Adrenal gland (tissue), 12 donors: ENCODE results near the gene WDCP. TPM values are rescaled to one million over a fixed set of nuclear protein-coding genes. Genes with fewer than 3 reads are reported as not detected.
A peak's percentile ranks its signal among the peaks of the same experiment; 100 is the strongest.

Source experiments
- DNase-seq, 7 donors: peaks; one replicate each; pipeline ENCODE4 v3.0.0-alpha.2; 2019 to 2020
- H3K27ac ChIP-seq, 5 donors: fragments of 200-600 bp; sonication (generic) in 4 of 5; 1 replicate in 3 of 5; 2 replicates in 2 of 5; pipeline versions ENCODE4 v1.5.1 to v1.8.0; 2016 to 2020; ENCODE audit warnings: mild to moderate bottlenecking in 1 of 5
- H3K27me3 ChIP-seq: fragments of 200-600 bp; 2 replicates; pipeline ENCODE4 v1.8.0; 2021
- H3K36me3 ChIP-seq, 2 donors: fragments of 200-600 bp; replicated peaks in 1 of 2; 1 replicate in 1 of 2; 2 replicates in 1 of 2; pipeline versions ENCODE4 v1.5.1 to v1.8.0; 2018 to 2022
- H3K4me1 ChIP-seq, 2 donors: fragments of 200-600 bp; replicated peaks in 1 of 2; 1 replicate in 1 of 2; 2 replicates in 1 of 2; pipeline versions ENCODE4 v1.5.1 to v1.8.0; 2018 to 2021
- H3K4me3 ChIP-seq, 4 donors: fragments of 200-600 bp; sonication (generic) in 3 of 4; one replicate each; pipeline ENCODE4 v1.5.1; 2016 to 2018
- H3K9me3 ChIP-seq, 3 donors: fragments of 200-600 bp; sonication (generic) in 1 of 3; replicated peaks in 1 of 3; 1 replicate in 2 of 3; 2 replicates in 1 of 3; pipeline versions ENCODE4 v1.5.1 to v1.8.0; 2016 to 2021
- CTCF ChIP-seq, 6 experiments: fragments of 450-650 bp in 4 of 6; fragments of 200-600 bp in 2 of 6; sonication (generic) in 1 of 6; IDR thresholded peaks; 1 replicate in 5 of 6; 2 replicates in 1 of 6; pipeline versions ENCODE4 v1.5.1 to v1.8.0; 2016 to 2021; ENCODE audit warnings: antibody characterized with exemption in 6 of 6, mild to moderate bottlenecking in 2 of 6, moderate library complexity in 1 of 6
- POLR2A ChIP-seq, 2 donors: fragments of 450-650 bp; IDR thresholded peaks; one replicate each; pipeline ENCODE4 v1.6.1; 2017; ENCODE audit warnings: antibody characterized with exemption in 2 of 2, mild to moderate bottlenecking in 2 of 2, moderate library complexity in 1 of 2
- WGBS, 4 donors: extraction: QIAGEN DNeasy Blood & Tissue Kit in 2 of 4; methylation state at CpG; one replicate each; pipeline versions ENCODE4 v1.1.5 to v1.1.7; 2013 to 2017; 5-methylcytosine and 5-hydroxymethylcytosine counted together
- intact Hi-C, 2 donors: fragments of 100-400 bp; cut with DNase I; formaldehyde crosslinking; loops; one replicate each; pipeline versions ENCODE4 v1.14.1 to v1.15.0; 2022 to 2023
- polyA plus RNA-seq, 3 donors: library from polyadenylated mRNA; stranded (reverse); fragments of 200-250 nt in 2 of 3; fragments of 350-450 nt in 1 of 3; fragmentation: Illumina TruSeq in 1 of 3; extraction: RNeasy Lipid Tissue Mini Kit (QIAGEN cat#74804) in 1 of 3; gene quantifications; one replicate each; pipeline ENCODE4 v1.2.3, GENCODE V29; 2013 to 2014
- total RNA-seq, 9 donors: library from RNA; depleted of rRNA in 4 of 9; stranded (reverse); fragments of >200 nt in 4 of 9; fragments of 120-200 nt in 1 of 9; fragmentation: NEBNext Ultra II Directional in 1 of 9; extraction: Animal tissue kit (Norgen Biotek cat#: 25700) in 1 of 9; gene quantifications; one replicate each; pipeline versions ENCODE4 v1.1.0 to v1.2.4, GENCODE V29; 2013 to 2023
- donor health status: healthy with polysubstance abuse.
- donor health status: Bipolar disorder and iron deficiency.
- donor health status: DM: yes; HTN: yes; CAD: no.
- donor health status: DM: no; HTN: no; CAD: no.
- donor health status: DM: no; HTN: no; CAD: no.
- donor health status: DM: yes; HTN: yes; CAD: no.

WDCP gene
- total and polyA plus RNA-seq, 12 donors = 1.9 to 18.0 (median 11.0) TPM

- Histone ChIP-seq H3K36me3 (peaks cover 0 to 28% of the 10 kb centered on the region in 2 donors), H3K27ac (peak overlapping the region; percentile 68 to 96 (median 84)), H3K4me1 (peaks cover 14 to 20% of the 10 kb centered on the region in 2 donors), H3K4me3 (peak overlapping the region in 3 of 4 donors; percentile 42 to 90 (median 66)), H3K9me3 (no peaks in the 10 kb centered on the region), H3K27me3 (no peaks in the 10 kb centered on the region)
- 5 to 13% (median 8%) methylated on average over 8 to 9 of the region's 9 CpGs for WGBS, 4 donors
- intact Hi-C loops = loop anchor here (5.0 to 10.0 kb wide), 2 partner anchors 150 to 153 kb away; partner anchors contain the start of gene ATAD2B (in 2 of the 2)
- TF ChIP-seq CTCF (IDR thresholded peaks at IDR 0.05) (no peak), POLR2A (IDR thresholded peaks at IDR 0.05) (no peak)
- DNase-seq = no peak
Measured at GRCh38 chr2:24077535-24077877, 30.3 kb upstream of the WDCP start.

GRCh38 chr2:24076849-24077534 lies 29.8 kb upstream of the WDCP start:
- peak in 3 of 7 donors; percentile 31 to 47 (median 45) for DNase-seq
- TF ChIP-seq CTCF (IDR thresholded peaks at IDR 0.05) (no peak), POLR2A (IDR thresholded peaks at IDR 0.05) (peak in 1 of 2 donors; percentile 3)
- Histone ChIP-seq H3K36me3 (peaks cover 0 to 27% of the 10 kb centered on the region in 2 donors), H3K4me3 (peak overlapping the region; percentile 28 to 90 (median 54)), H3K9me3 (no peaks in the 10 kb centered on the region), H3K27ac (peak overlapping the region; percentile 68 to 96 (median 84)), H3K27me3 (no peaks in the 10 kb centered on the region), H3K4me1 (peaks cover 14 to 20% of the 10 kb centered on the region in 2 donors)
- 1 to 3% (median 2%) methylated on average over 26 to 41 of the region's 41 CpGs for WGBS, 4 donors
- intact Hi-C loops = loop anchor here (5.0 to 10.0 kb wide), 2 partner anchors 150 to 152 kb away; partner anchors contain the start of gene ATAD2B (in 2 of the 2)

- peak within 1 kb of the TSS; percentile 68 to 96 (median 84) for H3K27ac ChIP-seq
Measured at GRCh38 chr2:24075915-24076848, 29.0 kb upstream of the WDCP start, which contains the start of gene SF3B6. Gene SF3B6 (minus strand): TSS chr2:24076326. CDS start chr2:24076229, 97 bp downstream.

More at GRCh38 chr2:24075915-24076848, 29.0 kb upstream of the WDCP start, which contains the start of gene SF3B6:
- WGBS, 4 donors = 0 to 1% (median 0%) methylated on average over 31 to 64 of the region's 64 CpGs
- H3K27me3 ChIP-seq = no peaks in the 10 kb centered on the region
- no peaks in the 10 kb centered on the region for H3K9me3 ChIP-seq
- peak; percentile 98 to 100 (median 99) for DNase-seq
- H3K36me3 ChIP-seq = peaks cover 0 to 23% of the 10 kb centered on the region in 2 donors
- peaks cover 14 to 20% of the 10 kb centered on the region in 2 donors for H3K4me1 ChIP-seq
- peak within 1 kb of the TSS; percentile 28 to 90 (median 58) for H3K4me3 ChIP-seq
- intact Hi-C loops = loop anchor here (5.0 to 10.0 kb wide), 2 partner anchors 149 to 151 kb away; partner anchors contain the start of gene ATAD2B (in 2 of the 2)
- TF ChIP-seq POLR2A (IDR thresholded peaks at IDR 0.05) (peak; percentile 12 to 76), CTCF (IDR thresholded peaks at IDR 0.05) (no peak)
